GM23338 (cell line): ENCODE measurements around the gene NXPE3. TPM values are rescaled to one million over a fixed set of nuclear protein-coding genes. Genes with fewer than 3 reads are reported as not detected.

ENCODE experiments used
- ATAC-seq: fragments of 200-7000 bp; cut with Tn5 transposase; 3 replicates; pipeline ENCODE4 v1.9.1; 2020
- DNase-seq: peaks from one replicate; pipeline ENCODE4 v3.0.0-alpha.2; 2015; ENCODE audit warnings: low spot score
- H2AFZ ChIP-seq: fragments of 200-600 bp; sonication (generic); 2 replicates; pipeline ENCODE4 v1.8.0; 2016; ENCODE audit warnings: antibody characterized with exemption, mild to moderate bottlenecking, moderate library complexity
- H3F3A ChIP-seq: fragments of 200-600 bp; sonication (generic); replicated peaks from 2 replicates; pipeline ENCODE4 v1.8.0; 2017; ENCODE audit warnings: antibody characterized with exemption, mixed run types, low read depth
- H3K27ac ChIP-seq: fragments of 200-600 bp; sonication (generic); 2 replicates; pipeline ENCODE4 v1.6.1; 2016; ENCODE audit warnings: low read depth
- H3K27me3 ChIP-seq: fragments of 200-600 bp; sonication (generic); 2 replicates; pipeline ENCODE4 v1.8.0; 2016; ENCODE audit warnings: mild to moderate bottlenecking, mixed run types, moderate library complexity; ENCODE audit not compliant: insufficient read depth
- H3K36me3 ChIP-seq: fragments of 200-600 bp; sonication (generic); 2 replicates; pipeline ENCODE4 v1.8.0; 2016; ENCODE audit warnings: mild to moderate bottlenecking; ENCODE audit not compliant: insufficient read depth
- H3K4me1 ChIP-seq: fragments of 200-600 bp; sonication (generic); 2 replicates; pipeline ENCODE4 v1.8.0; 2016; ENCODE audit warnings: mild to moderate bottlenecking, moderate library complexity; ENCODE audit not compliant: insufficient read depth
- H3K4me2 ChIP-seq: fragments of 200-600 bp; sonication (generic); 2 replicates; pipeline ENCODE4 v1.7.1; 2017; ENCODE audit warnings: mixed run types
- H3K4me3 ChIP-seq: fragments of 200-600 bp; sonication (generic); 2 replicates; pipeline ENCODE4 v1.6.1; 2016; ENCODE audit warnings: mixed run types
- H3K79me2 ChIP-seq: fragments of 200-600 bp; sonication (generic); replicated peaks from 2 replicates; pipeline ENCODE4 v1.8.0; 2017; ENCODE audit warnings: mild to moderate bottlenecking; ENCODE audit not compliant: insufficient read depth
- H3K9me2 ChIP-seq: fragments of 200-600 bp; sonication (generic); 2 replicates; pipeline ENCODE4 v1.8.0; 2017; ENCODE audit not compliant: insufficient read depth
- H4K20me1 ChIP-seq: fragments of 200-600 bp; sonication (generic); replicated peaks from 2 replicates; pipeline ENCODE4 v1.8.0; 2017; ENCODE audit warnings: mild to moderate bottlenecking; ENCODE audit not compliant: insufficient read depth
- H3K27ac Mint-ChIP-seq: 2 replicates; pipeline ENCODE4 v1.8.0; 2020; ENCODE audit warnings: inconsistent platforms, mild to moderate bottlenecking, moderate library complexity, mixed read lengths
- H3K27me3 Mint-ChIP-seq: 3 replicates; pipeline ENCODE4 v1.8.0; 2022; ENCODE audit warnings: low read depth, mild to moderate bottlenecking, moderate library complexity, mixed read lengths, inconsistent platforms; ENCODE audit not compliant: insufficient read depth, poor library complexity
- H3K36me3 Mint-ChIP-seq: 3 replicates; pipeline ENCODE4 v1.8.0; 2021; ENCODE audit warnings: low read depth, mild to moderate bottlenecking, inconsistent platforms, moderate library complexity, mixed read lengths
- H3K4me1 Mint-ChIP-seq: 3 replicates; pipeline ENCODE4 v1.8.0; 2020; ENCODE audit warnings: mild to moderate bottlenecking, inconsistent platforms, mixed read lengths
- H3K4me3 Mint-ChIP-seq: 3 replicates; pipeline ENCODE4 v1.8.0; 2021; ENCODE audit warnings: moderate library complexity, mild to moderate bottlenecking, inconsistent platforms, mixed read lengths
- H3K9me3 Mint-ChIP-seq: 3 replicates; pipeline ENCODE4 v1.8.0; 2020; ENCODE audit warnings: moderate library complexity, mild to moderate bottlenecking, inconsistent platforms, mixed read lengths
- CREB1 ChIP-seq: fragments of 250-450 bp; sonication (Bioruptor Pico); IDR thresholded peaks from 2 replicates; pipeline ENCODE4 v1.5.0; 2020; ENCODE audit warnings: low read depth, mild to moderate bottlenecking, moderate library complexity
- ETS1 ChIP-seq: IDR thresholded peaks from 2 replicates; pipeline ENCODE4 v1.6.1; 2016; ENCODE audit warnings: antibody characterized with exemption
- EZH2 ChIP-seq: fragments of 200-600 bp; sonication (generic); IDR thresholded peaks from one replicate; pipeline ENCODE4 v1.8.0; 2017; ENCODE audit warnings: antibody characterized with exemption, mild to moderate bottlenecking, low read depth; ENCODE audit not compliant: unreplicated experiment
- EZH2phosphoT487 ChIP-seq: fragments of 200-600 bp; sonication (generic); IDR thresholded peaks from one replicate; pipeline ENCODE4 v1.8.1; 2018; ENCODE audit warnings: antibody characterized with exemption; ENCODE audit not compliant: unreplicated experiment
- JUNB ChIP-seq: IDR thresholded peaks from one replicate; pipeline ENCODE4 v1.6.1; 2016; ENCODE audit warnings: antibody characterized with exemption; ENCODE audit not compliant: unreplicated experiment
- NANOG ChIP-seq: IDR thresholded peaks from 2 replicates; pipeline ENCODE4 v1.6.1; 2016; ENCODE audit warnings: antibody characterized with exemption, borderline replicate concordance
- POLR2AphosphoS5 ChIP-seq: IDR thresholded peaks from 2 replicates; pipeline ENCODE4 v1.6.1; 2016; ENCODE audit warnings: antibody characterized with exemption, low read depth
- REST ChIP-seq: IDR thresholded peaks from one replicate; pipeline ENCODE4 v1.6.1; 2018; ENCODE audit warnings: antibody characterized with exemption; ENCODE audit not compliant: unreplicated experiment
- STAT1 ChIP-seq: IDR thresholded peaks from one replicate; pipeline ENCODE4 v1.6.1; 2016; ENCODE audit warnings: antibody characterized with exemption; ENCODE audit not compliant: unreplicated experiment
- ZNF114 ChIP-seq: fragments of 250-450 bp; sonication (Bioruptor Pico); IDR thresholded peaks from 2 replicates; pipeline ENCODE4 v1.5.0; 2020; ENCODE audit warnings: mild to moderate bottlenecking, moderate library complexity
- ZNF331 ChIP-seq: fragments of 250-450 bp; sonication (Bioruptor Pico); IDR thresholded peaks from 2 replicates; pipeline ENCODE4 v1.5.0; 2020; ENCODE audit warnings: low read depth, mild to moderate bottlenecking, moderate library complexity
- ZNF462 ChIP-seq: fragments of 250-450 bp; sonication (Bioruptor Pico); IDR thresholded peaks from 2 replicates; pipeline ENCODE4 v1.5.0; 2020; ENCODE audit warnings: mild to moderate bottlenecking, moderate library complexity
- polyA plus RNA-seq: library from polyadenylated mRNA; unstranded; fragments of >200 nt; fragmentation: Nextera tagmentation; extraction: Ambion mirVana; gene quantifications from 2 replicates; pipeline ENCODE4 v1.2.1, GENCODE V29; 2016
- total RNA-seq: library from RNA; depleted of rRNA; stranded (reverse); fragments of >200 nt; shearing (Covaris generic); gene quantifications from 2 replicates; pipeline ENCODE4 v1.2.3, GENCODE V29; 2014

The NXPE3 gene
- total and polyA plus RNA-seq, 2 experiments from 2014 or later: 13.3 to 20.8 TPM

- TF ChIP-seq ETS1 (no peak), ZNF114 (CRISPR knock-in tag) (no peak), POLR2AphosphoS5 (no peak), EZH2 (no peak), JUNB (no peak), ZNF331 (CRISPR knock-in tag) (no peak)
Observed at GRCh38 chr3:101758224-101758623, 20.8 kb upstream of the NXPE3 start (continued).

- DNase-seq (no peak), ATAC-seq (no peak)
- no peaks in the 10 kb centered on the region for H3K27me3 ChIP-seq
- no peaks in the 10 kb centered on the region for H3K4me1 ChIP-seq
- H3K9me2 ChIP-seq: no peaks in the 10 kb centered on the region
- Mint-ChIP-seq H3K4me1 (no peaks in the 10 kb centered on the region), H3K9me3 (no peaks in the 10 kb centered on the region), H3K27me3 (no peaks in the 10 kb centered on the region), H3K36me3 (peaks cover 29% of the 10 kb centered on the region), H3K27ac (no peak overlapping the region), H3K4me3 (no peak overlapping the region)
- no peaks in the 10 kb centered on the region for H3F3A ChIP-seq
- H3K4me3 ChIP-seq: no peak overlapping the region
- no peak overlapping the region for H3K4me2 ChIP-seq
- no peak overlapping the region for H3K27ac ChIP-seq
- no peaks in the 10 kb centered on the region for H3K79me2 ChIP-seq
- H4K20me1 ChIP-seq: no peaks in the 10 kb centered on the region
- peaks cover 31% of the 10 kb centered on the region for H3K36me3 ChIP-seq
- H2AFZ ChIP-seq: no peak overlapping the region
- TF ChIP-seq CREB1 (CRISPR knock-in tag) (no peak), JUNB (no peak), POLR2AphosphoS5 (no peak), STAT1 (no peak), NANOG (no peak), ETS1 (no peak), ZNF331 (CRISPR knock-in tag) (no peak), REST (no peak), ZNF462 (CRISPR knock-in tag) (no peak), EZH2phosphoT487 (no peak)
Observed at GRCh38 chr3:101762041-101762646, 16.9 kb upstream of the NXPE3 start.
